CD14-positive monocyte (primary cell): ENCODE measurements around the gene ME2. TPM values are rescaled to one million over a fixed set of nuclear protein-coding genes. Genes with fewer than 3 reads are reported as not detected.

Experiments used
- DNase-seq, 3 donors: peaks; one replicate each; pipeline ENCODE4 v3.0.0-alpha.2; 2011 to 2022
- H2AFZ ChIP-seq: 2 replicates; pipeline ENCODE4 v1.6.0; 2012; ENCODE audit warnings: mild to moderate bottlenecking, low read depth, low read length, inconsistent platforms; ENCODE audit not compliant: insufficient read depth, poor library complexity, severe bottlenecking
- H3K27ac ChIP-seq, 2 donors: 1 replicate in 1 of 2; 2 replicates in 1 of 2; pipeline ENCODE4 v1.5.1; 2012 to 2013; ENCODE audit warnings: low read length in 2 of 2, control low read depth in 1 of 2, inconsistent platforms in 1 of 2, low read depth in 1 of 2, mild to moderate bottlenecking in 1 of 2
- H3K27me3 ChIP-seq, 2 donors: one replicate each; pipeline versions ENCODE4 v1.6.0 to v1.6.1; 2011 to 2013; ENCODE audit warnings: low read length in 2 of 2; ENCODE audit not compliant: control insufficient read depth in 2 of 2, insufficient read depth in 2 of 2
- H3K36me3 ChIP-seq, 2 donors: replicated peaks in 1 of 2; 1 replicate in 1 of 2; 2 replicates in 1 of 2; pipeline versions ENCODE4 v1.5.1 to v1.6.1; 2012 to 2013; ENCODE audit warnings: low read length in 2 of 2, control low read depth in 1 of 2, inconsistent platforms in 1 of 2, mild to moderate bottlenecking in 1 of 2; ENCODE audit not compliant: insufficient read depth in 2 of 2, control insufficient read depth in 1 of 2
- H3K4me1 ChIP-seq, 2 donors: 1 replicate in 1 of 2; 2 replicates in 1 of 2; pipeline versions ENCODE4 v1.5.1 to v1.6.1; 2012 to 2013; ENCODE audit warnings: low read length in 2 of 2, control low read depth in 1 of 2, inconsistent platforms in 1 of 2, mild to moderate bottlenecking in 1 of 2, moderate library complexity in 1 of 2; ENCODE audit not compliant: insufficient read depth in 2 of 2, control insufficient read depth in 1 of 2
- H3K4me2 ChIP-seq: replicated peaks from 2 replicates; pipeline ENCODE3; 2012; ENCODE audit warnings: low read length, moderate library complexity, mild to moderate bottlenecking; ENCODE audit not compliant: poor library complexity, severe bottlenecking; ENCODE audit errors: extremely low read depth
- H3K4me3 ChIP-seq, 3 experiments: fragments of 200-600 bp in 1 of 3; sonication (generic) in 1 of 3; replicated peaks in 1 of 3; 1 replicate in 2 of 3; 2 replicates in 1 of 3; pipeline ENCODE4 v1.5.1; 2011 to 2013; ENCODE audit warnings: low read length in 3 of 3, mild to moderate bottlenecking in 3 of 3, control low read depth in 2 of 3, low read depth in 2 of 3, inconsistent platforms in 1 of 3, moderate library complexity in 1 of 3
- H3K79me2 ChIP-seq: 2 replicates; pipeline ENCODE4 v1.6.0; 2012; ENCODE audit warnings: mild to moderate bottlenecking, control low read depth, inconsistent platforms, low read length, moderate library complexity; ENCODE audit not compliant: insufficient read depth
- H3K9ac ChIP-seq: 2 replicates; pipeline ENCODE4 v1.6.0; 2017; ENCODE audit warnings: low read length, mild to moderate bottlenecking; ENCODE audit not compliant: insufficient read depth, poor library complexity, severe bottlenecking
- H3K9me3 ChIP-seq, 2 donors: replicated peaks in 1 of 2; 1 replicate in 1 of 2; 2 replicates in 1 of 2; pipeline versions ENCODE4 v1.5.1 to v1.6.1; 2012 to 2013; ENCODE audit warnings: low read length in 2 of 2, control low read depth in 1 of 2; ENCODE audit not compliant: control insufficient read depth in 1 of 2, insufficient read depth in 1 of 2
- H4K20me1 ChIP-seq: 2 replicates; pipeline ENCODE4 v1.6.0; 2012; ENCODE audit warnings: mild to moderate bottlenecking, low read length, control low read depth, moderate library complexity; ENCODE audit not compliant: insufficient read depth
- H3K27ac Mint-ChIP-seq, 7 donors: one replicate each; pipeline ENCODE4 v1.8.0; 2020; ENCODE audit warnings: mild to moderate bottlenecking in 7 of 7, mixed read lengths in 7 of 7, moderate library complexity in 6 of 7, inconsistent platforms in 2 of 7
- H3K27me3 Mint-ChIP-seq, 3 donors: one replicate each; pipeline ENCODE4 v1.8.0; 2021 to 2022; ENCODE audit warnings: low read depth in 3 of 3, mild to moderate bottlenecking in 3 of 3, mixed read lengths in 3 of 3, moderate library complexity in 3 of 3, inconsistent platforms in 1 of 3
- H3K36me3 Mint-ChIP-seq, 2 donors: one replicate each; pipeline ENCODE4 v1.8.0; 2020; ENCODE audit warnings: mixed read lengths in 2 of 2, inconsistent platforms in 1 of 2, mild to moderate bottlenecking in 1 of 2
- H3K4me1 Mint-ChIP-seq: one replicate; pipeline ENCODE4 v1.8.0; 2020; ENCODE audit warnings: mild to moderate bottlenecking, mixed read lengths
- H3K4me3 Mint-ChIP-seq, 2 donors: one replicate each; pipeline ENCODE4 v1.8.0; 2020; ENCODE audit warnings: mild to moderate bottlenecking in 2 of 2, mixed read lengths in 2 of 2, moderate library complexity in 1 of 2
- H3K9me3 Mint-ChIP-seq, 7 donors: one replicate each; pipeline ENCODE4 v1.8.0; 2020 to 2022; ENCODE audit warnings: mixed read lengths in 7 of 7, mild to moderate bottlenecking in 6 of 7, moderate library complexity in 6 of 7, inconsistent platforms in 2 of 7
- CTCF ChIP-seq: fragments of 200-600 bp; IDR thresholded peaks from one replicate; pipeline ENCODE4 v1.8.0; 2022; ENCODE audit warnings: antibody characterized with exemption, mild to moderate bottlenecking
- WGBS: methylation state at CpG from one replicate; pipeline ENCODE4 v1.1.5; 2013; ENCODE audit warnings: missing lambda C conversion rate; ENCODE audit not compliant: insufficient coverage; 5-methylcytosine and 5-hydroxymethylcytosine counted together
- intact Hi-C, 2 donors: fragments of 100-400 bp; cut with micrococcal nuclease; formaldehyde crosslinking; loops; one replicate each; pipeline versions ENCODE4 v1.15.0 to v1.15.1; 2023
- polyA plus RNA-seq, 3 donors: library from polyadenylated mRNA; depleted of rRNA in 1 of 3; unstranded in 2 of 3; stranded (reverse) in 1 of 3; fragments of 300-500 nt in 2 of 3; fragments of >200 nt in 1 of 3; fragmentation: Illumina TruSeq in 2 of 3; gene quantifications; 1 replicate in 2 of 3; 2 replicates in 1 of 3; pipeline ENCODE4 v1.2.3, GENCODE V29; 2012 to 2021

ME2 gene
- polyA plus RNA-seq, 3 donors: 48.7 to 93.8 (median 71.7) TPM

DNA sequence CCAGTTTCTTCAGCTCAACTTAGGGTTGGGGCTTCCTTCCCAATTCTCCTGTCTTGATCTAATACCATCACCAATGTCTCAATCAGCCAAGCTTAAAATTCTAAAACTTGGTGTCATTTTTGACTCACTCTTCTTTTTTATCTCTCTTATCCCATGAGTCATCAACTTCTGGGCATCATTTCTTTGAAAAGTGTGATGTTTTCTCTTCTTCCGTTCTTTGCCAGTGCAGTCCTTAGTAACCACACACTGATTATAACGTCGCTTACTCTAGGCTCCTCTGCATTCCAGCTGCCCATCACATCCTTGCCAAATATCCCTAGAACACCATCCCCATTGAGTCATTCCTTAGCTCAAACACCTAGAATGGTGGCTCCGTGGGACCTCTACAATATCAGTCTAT, 31.7 kb upstream of the ME2 start:
- H3K79me2 ChIP-seq: no peaks in the 10 kb centered on the region
- H3K36me3 Mint-ChIP-seq: no peaks in the 10 kb centered on the region
- no peak overlapping the region for H3K4me3 Mint-ChIP-seq
- DNase-seq: peak in 1 of 3 donors; percentile 20
- peaks cover 31% of the 10 kb centered on the region for H3K4me1 Mint-ChIP-seq
- 95% methylated on average over 4 of the region's 4 CpGs for whole genome bisulfite sequencing
- H2AFZ ChIP-seq: no peak overlapping the region
- no peaks in the 10 kb centered on the region for H3K9me3 ChIP-seq
- H3K27me3 ChIP-seq: no peaks in the 10 kb centered on the region
- no peaks in the 10 kb centered on the region for H3K9me3 Mint-ChIP-seq
- no peak overlapping the region for H3K9ac ChIP-seq
- H3K27me3 Mint-ChIP-seq: peaks cover 0 to 3% (median 2%) of the 10 kb centered on the region in 3 donors
- H3K4me2 ChIP-seq: no peak overlapping the region
- TF ChIP-seq CTCF: no peak
- H3K27ac Mint-ChIP-seq: no peak overlapping the region
- H3K4me3 ChIP-seq: no peak overlapping the region
- no peaks in the 10 kb centered on the region for H3K36me3 ChIP-seq
- H3K27ac ChIP-seq: no peak overlapping the region
- H4K20me1 ChIP-seq: no peaks in the 10 kb centered on the region
- H3K4me1 ChIP-seq: peaks cover 28 to 30% of the 10 kb centered on the region in 2 donors
- intact Hi-C loops: no loop called here

DNA sequence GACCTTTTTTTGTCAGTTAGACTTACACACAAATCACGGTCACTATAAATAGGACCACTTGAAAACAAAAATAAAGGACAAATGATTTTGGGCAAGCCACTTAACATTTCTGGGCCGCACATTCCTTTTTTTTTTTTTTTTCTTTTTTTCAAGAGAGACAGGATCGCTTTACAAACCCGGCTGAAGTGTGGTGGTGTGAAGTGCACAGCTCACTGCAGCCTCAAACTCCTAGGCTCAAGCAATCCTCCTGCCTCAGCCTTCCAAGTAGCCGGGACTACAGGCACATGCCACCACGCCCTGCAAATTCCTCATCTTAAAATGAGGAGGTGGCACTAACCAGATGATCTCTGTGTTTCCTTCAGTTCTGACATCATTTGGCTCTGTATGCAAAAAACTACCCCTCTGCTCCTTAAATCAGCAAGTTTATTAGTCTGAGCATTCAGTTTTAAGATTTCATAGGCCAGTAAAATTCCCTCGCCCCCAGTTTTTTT, 30.8 kb upstream of the ME2 start:
- Histone ChIP-seq H3K36me3 (no peaks in the 10 kb centered on the region), H3K4me1 (peaks cover 28 to 33% of the 10 kb centered on the region in 2 donors), H3K79me2 (no peaks in the 10 kb centered on the region), H3K9me3 (no peaks in the 10 kb centered on the region), H3K4me2 (no peak overlapping the region), H4K20me1 (no peaks in the 10 kb centered on the region), H3K27me3 (no peaks in the 10 kb centered on the region), H3K27ac (no peak overlapping the region), H3K9ac (no peak overlapping the region), H2AFZ (no peak overlapping the region), H3K4me3 (no peak overlapping the region)
- Mint-ChIP-seq H3K36me3 (peaks cover 0 to 4% of the 10 kb centered on the region in 2 donors), H3K4me1 (peaks cover 39% of the 10 kb centered on the region), H3K27me3 (peaks cover 0 to 5% (median 3%) of the 10 kb centered on the region in 3 donors), H3K27ac (peak overlapping the region; percentile 52 to 91 (median 77)), H3K4me3 (peak overlapping the region in 1 of 2 donors; percentile 26), H3K9me3 (no peaks in the 10 kb centered on the region)
- TF ChIP-seq CTCF: no peak
- 100% methylated on average over 2 of the region's 7 CpGs for WGBS
- no peak for DNase-seq
- intact Hi-C loops: no loop called here
